ENCODE measurements around the gene BNC2. TPM values are rescaled to one million over a fixed set of nuclear protein-coding genes. Genes with fewer than 3 reads are reported as not detected.
A peak's percentile ranks its signal among the peaks of the same experiment; 100 is the strongest.

Gene BNC2
- total RNA-seq, 1 experiment from 2014 or later, result 43.6 TPM

DNA sequence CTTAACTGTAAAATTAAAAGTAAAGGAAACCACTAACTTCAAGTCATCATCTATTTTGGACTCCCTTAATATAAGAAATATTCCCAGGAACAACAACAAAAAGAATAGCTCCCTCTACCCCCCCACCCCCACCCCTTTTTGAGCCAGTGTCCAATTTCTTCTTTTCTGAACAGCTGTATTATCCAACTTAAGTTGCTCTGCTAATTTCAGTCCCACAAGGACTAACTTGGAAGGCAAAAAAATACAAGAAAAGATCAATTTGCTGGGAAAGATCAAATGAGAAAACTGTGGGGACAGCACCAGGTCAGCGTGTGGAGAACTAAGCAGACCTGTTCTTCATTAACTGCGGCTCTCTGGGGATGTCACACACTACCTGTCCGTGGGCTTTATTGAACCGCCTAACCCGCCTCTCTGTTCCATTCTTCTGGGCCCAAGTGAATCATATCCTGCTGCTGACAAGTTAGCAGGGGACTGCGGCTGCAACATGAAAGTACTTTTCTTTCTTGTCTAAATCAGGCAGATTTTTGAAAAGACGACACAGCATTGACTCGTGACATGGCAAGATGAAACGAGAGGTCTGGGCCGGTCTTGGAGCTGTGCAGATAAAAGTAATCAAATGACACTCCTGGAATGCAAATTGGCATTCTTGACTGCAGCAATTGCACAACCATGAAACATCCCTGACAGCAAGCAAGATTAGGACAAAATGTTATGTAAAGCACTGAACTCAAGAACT is 2.7 kb downstream of the BNC2 start:
- no peak overlapping the region for H2BK15ac ChIP-seq (ENCODE audit: low read depth, low read length)
- no peak overlapping the region for H2AK5ac ChIP-seq (ENCODE audit: insufficient read length, low read length)
- Mint-ChIP-seq H3K9me3 (no peaks in the 10 kb centered on the region), H3K36me3 (ENCODE audit: insufficient read depth in 1 of 3, low read depth in 3 of 3) (peaks cover 0 to 3% (median 0%) of the 10 kb centered on the region in 3 experiments; a peak in 3 of 7 replicates), H3K27ac (no peak overlapping the region; a peak in 1 of 7 replicates), H3K27me3 (ENCODE audit: low read depth) (peaks cover 1% of the 10 kb centered on the region), H3K4me1 (peaks cover 49 to 51% of the 10 kb centered on the region in 2 experiments), H3K4me3 (peak overlapping the region; percentile 13 to 55; a peak in 3 of 5 replicates)
- no peaks in the 10 kb centered on the region for H3K9me3 ChIP-seq (ENCODE audit: control insufficient read depth, low read depth, low read length)
- no peak overlapping the region for H3K9ac ChIP-seq (ENCODE audit: extremely low read depth, insufficient read length, low read length)
- H3K27ac ChIP-seq (ENCODE audit: insufficient read length, low read depth, low read length), result no peak overlapping the region
- no peak overlapping the region for H2BK5ac ChIP-seq (ENCODE audit: insufficient read length, low read length)
- H3K4ac ChIP-seq (ENCODE audit: low read depth, low read length), result no peak overlapping the region
- H3T11ph ChIP-seq (ENCODE audit: low read length), result no peak overlapping the region
- H4K5ac ChIP-seq (ENCODE audit: insufficient read length, low read depth, low read length), result no peak overlapping the region
- H3K23me2 ChIP-seq (ENCODE audit: insufficient read length, low read depth, low read length, poor library complexity, severe bottlenecking), result peaks cover 22% of the 10 kb centered on the region
- H3K79me1 ChIP-seq (ENCODE audit: insufficient read depth, low read depth, low read length, poor library complexity, severe bottlenecking), result peaks cover 3% of the 10 kb centered on the region
- TF ChIP-seq, protein P1, sequence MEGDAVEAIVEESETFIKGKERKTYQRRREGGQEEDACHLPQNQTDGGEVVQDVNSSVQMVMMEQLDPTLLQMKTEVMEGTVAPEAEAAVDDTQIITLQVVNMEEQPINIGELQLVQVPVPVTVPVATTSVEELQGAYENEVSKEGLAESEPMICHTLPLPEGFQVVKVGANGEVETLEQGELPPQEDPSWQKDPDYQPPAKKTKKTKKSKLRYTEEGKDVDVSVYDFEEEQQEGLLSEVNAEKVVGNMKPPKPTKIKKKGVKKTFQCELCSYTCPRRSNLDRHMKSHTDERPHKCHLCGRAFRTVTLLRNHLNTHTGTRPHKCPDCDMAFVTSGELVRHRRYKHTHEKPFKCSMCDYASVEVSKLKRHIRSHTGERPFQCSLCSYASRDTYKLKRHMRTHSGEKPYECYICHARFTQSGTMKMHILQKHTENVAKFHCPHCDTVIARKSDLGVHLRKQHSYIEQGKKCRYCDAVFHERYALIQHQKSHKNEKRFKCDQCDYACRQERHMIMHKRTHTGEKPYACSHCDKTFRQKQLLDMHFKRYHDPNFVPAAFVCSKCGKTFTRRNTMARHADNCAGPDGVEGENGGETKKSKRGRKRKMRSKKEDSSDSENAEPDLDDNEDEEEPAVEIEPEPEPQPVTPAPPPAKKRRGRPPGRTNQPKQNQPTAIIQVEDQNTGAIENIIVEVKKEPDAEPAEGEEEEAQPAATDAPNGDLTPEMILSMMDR (conservative IDR thresholded peaks at IDR 0.05), result no peak
- no peak overlapping the region for H2AFZ ChIP-seq (ENCODE audit: low read length)
- no peaks in the 10 kb centered on the region for H4K20me1 ChIP-seq (ENCODE audit: control insufficient read depth, insufficient read depth, insufficient read length)
- H4K91ac ChIP-seq (ENCODE audit: insufficient read length, low read depth, low read length), result no peak overlapping the region
- no peak overlapping the region for H2BK20ac ChIP-seq (ENCODE audit: low read depth, low read length, poor library complexity, severe bottlenecking)
- H2BK120ac ChIP-seq (ENCODE audit: low read depth, low read length, poor library complexity, severe bottlenecking), result no peak overlapping the region
- WGBS (ENCODE audit: extremely low coverage, insufficient read length, low lambda C conversion rate), result no CpG with 5 or more reads among the region's 10 CpGs
- no peak overlapping the region for H2BK12ac ChIP-seq (ENCODE audit: insufficient read length, low read depth, low read length)
- H3K18ac ChIP-seq (ENCODE audit: insufficient read length, low read depth, low read length), result no peak overlapping the region
- no peak overlapping the region for H3K23ac ChIP-seq (ENCODE audit: insufficient read length, low read depth, low read length)
- 0 out of 2 replicates have a peak, but pooled peaks cover 2% of the 10 kb centered on the region for H3K79me2 ChIP-seq (ENCODE audit: insufficient read depth, low read length)
- H4K8ac ChIP-seq (replicated peaks; ENCODE audit: insufficient read length, low read depth, low read length), result no peak overlapping the region
- peaks cover 6% of the 10 kb centered on the region; the same call in 1 of the 2 replicates for H3K4me1 ChIP-seq (ENCODE audit: insufficient read depth, low read length)
- DNase-seq, result no peak
- no peaks in the 10 kb centered on the region; the same call in 1 of the 2 replicates for H3K27me3 ChIP-seq (ENCODE audit: insufficient read depth, low read length)
- peak overlapping the region; percentile 22 for H3K4me2 ChIP-seq (ENCODE audit: insufficient read depth, insufficient read length, low read length)
- no peak overlapping the region for H3K56ac ChIP-seq (ENCODE audit: insufficient read length, low read depth, low read length)
- H3K14ac ChIP-seq (ENCODE audit: insufficient read depth, low read length), result no peak overlapping the region

Measured in H9 (cell line).